H9 (cell line): ENCODE results near the gene CD2. TPM values are rescaled to one million over a fixed set of nuclear protein-coding genes. Genes with fewer than 3 reads are reported as not detected.
A peak's percentile ranks its signal among the peaks of the same experiment; 100 is the strongest.

Experiments used
- DNase-seq: peaks from one replicate; pipeline ENCODE4 v3.0.0-alpha.2; 2017
- H2AFZ ChIP-seq: one replicate; pipeline ENCODE4 v1.6.1; 2013; ENCODE audit warnings: mild to moderate bottlenecking, low read length, control low read depth, moderate library complexity
- H2AK5ac ChIP-seq: 2 replicates; pipeline ENCODE4 v1.6.1; 2013; ENCODE audit warnings: low read length, control low read depth, mixed read lengths; ENCODE audit not compliant: insufficient read length
- H2BK120ac ChIP-seq: one replicate; pipeline ENCODE4 v1.6.1; 2013; ENCODE audit warnings: low read depth, mild to moderate bottlenecking, low read length, control low read depth, inconsistent platforms; ENCODE audit not compliant: poor library complexity, severe bottlenecking
- H2BK12ac ChIP-seq: 2 replicates; pipeline ENCODE4 v1.6.1; 2013; ENCODE audit warnings: low read length, control low read depth, mixed read lengths, low read depth; ENCODE audit not compliant: insufficient read length
- H2BK15ac ChIP-seq: 2 replicates; pipeline ENCODE4 v1.6.1; 2013; ENCODE audit warnings: low read depth, low read length, control low read depth
- H2BK20ac ChIP-seq: one replicate; pipeline ENCODE4 v1.6.1; 2013; ENCODE audit warnings: low read depth, mild to moderate bottlenecking, low read length, control low read depth, inconsistent platforms; ENCODE audit not compliant: poor library complexity, severe bottlenecking
- H2BK5ac ChIP-seq: 2 replicates; pipeline ENCODE4 v1.6.1; 2013; ENCODE audit warnings: low read length, control low read depth, mixed read lengths; ENCODE audit not compliant: insufficient read length
- H3K14ac ChIP-seq: 2 replicates; pipeline ENCODE4 v1.6.1; 2013; ENCODE audit warnings: low read length, control low read depth; ENCODE audit not compliant: insufficient read depth
- H3K18ac ChIP-seq: 2 replicates; pipeline ENCODE4 v1.6.1; 2013; ENCODE audit warnings: low read depth, mild to moderate bottlenecking, mixed read lengths, low read length, control low read depth; ENCODE audit not compliant: insufficient read length
- H3K23ac ChIP-seq: 2 replicates; pipeline ENCODE4 v1.6.1; 2013; ENCODE audit warnings: low read length, control low read depth, mixed read lengths, low read depth; ENCODE audit not compliant: insufficient read length
- H3K23me2 ChIP-seq: 2 replicates; pipeline ENCODE4 v1.6.1; 2013; ENCODE audit warnings: low read depth, mild to moderate bottlenecking, mixed read lengths, low read length, control low read depth; ENCODE audit not compliant: insufficient read length, poor library complexity, severe bottlenecking
- H3K27ac ChIP-seq: 2 replicates; pipeline ENCODE4 v1.5.1; 2013; ENCODE audit warnings: low read length, control low read depth, mixed read lengths, low read depth; ENCODE audit not compliant: insufficient read length
- H3K27me3 ChIP-seq: 2 replicates; pipeline ENCODE4 v1.6.1; 2013; ENCODE audit warnings: low read length, control low read depth, inconsistent platforms; ENCODE audit not compliant: insufficient read depth
- H3K4ac ChIP-seq: 2 replicates; pipeline ENCODE4 v1.6.1; 2013; ENCODE audit warnings: low read depth, mild to moderate bottlenecking, control low read depth, inconsistent platforms, low read length, moderate library complexity
- H3K4me1 ChIP-seq: 2 replicates; pipeline ENCODE4 v1.6.1; 2013; ENCODE audit warnings: low read length, control low read depth, inconsistent platforms; ENCODE audit not compliant: insufficient read depth
- H3K4me2 ChIP-seq: 2 replicates; pipeline ENCODE4 v1.6.1; 2013; ENCODE audit warnings: low read length, control low read depth, mixed read lengths; ENCODE audit not compliant: insufficient read length, insufficient read depth
- H3K56ac ChIP-seq: 2 replicates; pipeline ENCODE4 v1.6.1; 2013; ENCODE audit warnings: low read depth, mild to moderate bottlenecking, mixed read lengths, low read length, control low read depth; ENCODE audit not compliant: insufficient read length
- H3K79me1 ChIP-seq: 2 replicates; pipeline ENCODE4 v1.6.1; 2013; ENCODE audit warnings: low read depth, mild to moderate bottlenecking, moderate library complexity, low read length, control low read depth, inconsistent platforms; ENCODE audit not compliant: insufficient read depth, poor library complexity, severe bottlenecking
- H3K79me2 ChIP-seq: 2 replicates; pipeline ENCODE4 v1.6.1; 2013; ENCODE audit warnings: low read length, control low read depth, inconsistent platforms; ENCODE audit not compliant: insufficient read depth
- H3K9ac ChIP-seq: 2 replicates; pipeline ENCODE4 v1.6.1; 2013; ENCODE audit warnings: low read length, control low read depth, mixed read lengths; ENCODE audit not compliant: insufficient read length; ENCODE audit errors: extremely low read depth
- H3K9me3 ChIP-seq: one replicate; pipeline ENCODE4 v1.6.1; 2013; ENCODE audit warnings: low read depth, low read length, inconsistent platforms; ENCODE audit not compliant: control insufficient read depth
- H3T11ph ChIP-seq: one replicate; pipeline ENCODE4 v1.6.1; 2013; ENCODE audit warnings: mild to moderate bottlenecking, low read length, control low read depth, inconsistent platforms
- H4K20me1 ChIP-seq: one replicate; pipeline ENCODE4 v1.6.1; 2013; ENCODE audit not compliant: control insufficient read depth, insufficient read length, insufficient read depth
- H4K5ac ChIP-seq: 2 replicates; pipeline ENCODE4 v1.6.1; 2013; ENCODE audit warnings: low read depth, mild to moderate bottlenecking, mixed read lengths, low read length, control low read depth; ENCODE audit not compliant: insufficient read length
- H4K8ac ChIP-seq: replicated peaks from 2 replicates; pipeline ENCODE4 v1.6.1; 2013; ENCODE audit warnings: low read length, control low read depth, mixed read lengths, low read depth; ENCODE audit not compliant: insufficient read length
- H4K91ac ChIP-seq: 2 replicates; pipeline ENCODE4 v1.6.1; 2013; ENCODE audit warnings: low read depth, mild to moderate bottlenecking, moderate library complexity, mixed read lengths, low read length, control low read depth; ENCODE audit not compliant: insufficient read length
- H3K27ac Mint-ChIP-seq, 3 experiments: 2 replicates in 2 of 3; 3 replicates in 1 of 3; pipeline ENCODE4 v1.8.0; 2020 to 2021; ENCODE audit warnings: mixed read lengths in 3 of 3, mild to moderate bottlenecking in 1 of 3, moderate library complexity in 1 of 3
- H3K27me3 Mint-ChIP-seq: 2 replicates; pipeline ENCODE4 v1.8.0; 2021; ENCODE audit warnings: low read depth, mild to moderate bottlenecking, moderate library complexity, mixed read lengths
- H3K36me3 Mint-ChIP-seq, 3 experiments: 2 replicates in 2 of 3; 3 replicates in 1 of 3; pipeline ENCODE4 v1.8.0; 2020 to 2021; ENCODE audit warnings: low read depth in 3 of 3, mixed read lengths in 3 of 3; ENCODE audit not compliant: insufficient read depth in 1 of 3
- H3K4me1 Mint-ChIP-seq, 2 experiments: 2 replicates each; pipeline ENCODE4 v1.8.0; 2020; ENCODE audit warnings: mixed read lengths in 2 of 2
- H3K4me3 Mint-ChIP-seq, 2 experiments: 2 replicates in 1 of 2; 3 replicates in 1 of 2; pipeline ENCODE4 v1.8.0; 2020 to 2021; ENCODE audit warnings: mild to moderate bottlenecking in 2 of 2, mixed read lengths in 2 of 2, moderate library complexity in 1 of 2
- H3K9me3 Mint-ChIP-seq, 2 experiments: 2 replicates in 1 of 2; 3 replicates in 1 of 2; pipeline ENCODE4 v1.8.0; 2020; ENCODE audit warnings: mild to moderate bottlenecking in 2 of 2, mixed read lengths in 2 of 2, moderate library complexity in 1 of 2
- CTCF ChIP-seq: fragments of 200-600 bp; sonication (generic); conservative IDR thresholded peaks from 3 replicates; pipeline ENCODE4 v1.8.0; 2021; ENCODE audit warnings: antibody characterized with exemption, mild to moderate bottlenecking
- WGBS: extraction: QIAGEN DNeasy Blood & Tissue Kit; methylation state at CpG from one replicate; pipeline ENCODE4 v1.1.7; 2013; ENCODE audit warnings: missing lambda C conversion rate, low lambda C conversion rate, mixed read lengths; ENCODE audit not compliant: insufficient read length; ENCODE audit errors: extremely low coverage; 5-methylcytosine and 5-hydroxymethylcytosine counted together
- total RNA-seq: library from RNA; stranded (reverse); gene quantifications from 2 replicates; pipeline ENCODE4 v1.2.1, GENCODE V29; 2021

CD2 gene
- total RNA-seq, 1 experiment from 2014 or later, result not detected

GRCh38 chr1:116713474-116713873, 40.8 kb upstream of the CD2 start:
- TF ChIP-seq CTCF, result no peak
- H3K27ac ChIP-seq, result no peak overlapping the region
- H3K79me1 ChIP-seq, result no peaks in the 10 kb centered on the region
- H4K8ac ChIP-seq, result no peak overlapping the region
- WGBS, result no CpG with 5 or more reads among the region's 3 CpGs
- peak overlapping the region in 1 of 2 experiments; percentile 13; a peak in 1 of 5 replicates for H3K4me3 Mint-ChIP-seq
- H3K23me2 ChIP-seq, result no peaks in the 10 kb centered on the region
- H3K36me3 Mint-ChIP-seq, result peaks cover 0 to 4% (median 4%) of the 10 kb centered on the region in 3 experiments; a peak in 2 of 7 replicates
- no peak overlapping the region for H2BK15ac ChIP-seq
- no peaks in the 10 kb centered on the region for H4K20me1 ChIP-seq
- H3K27ac Mint-ChIP-seq, result peak overlapping the region in 2 of 3 experiments; percentile 40 to 53; a peak in 4 of 7 replicates
- H3K27me3 Mint-ChIP-seq, result peaks cover under 1% of the 10 kb centered on the region; the same call in 1 of the 2 replicates
- H2BK120ac ChIP-seq, result no peak overlapping the region
- H3K56ac ChIP-seq, result no peak overlapping the region
- H3K79me2 ChIP-seq, result no peaks in the 10 kb centered on the region
- peaks cover 5 to 16% of the 10 kb centered on the region in 2 experiments; a peak in 4 of 5 replicates for H3K9me3 Mint-ChIP-seq
- no peak overlapping the region for H2BK5ac ChIP-seq
- no peak overlapping the region for H2AFZ ChIP-seq
- no peak overlapping the region for H3K23ac ChIP-seq
- no peak for DNase-seq
- no peak overlapping the region for H2AK5ac ChIP-seq
- H3T11ph ChIP-seq, result no peak overlapping the region
- H3K14ac ChIP-seq, result no peak overlapping the region
- no peak overlapping the region for H3K4me2 ChIP-seq
- H3K27me3 ChIP-seq, result no peaks in the 10 kb centered on the region
- H4K91ac ChIP-seq, result no peak overlapping the region
- H4K5ac ChIP-seq, result no peak overlapping the region
- H3K4me1 Mint-ChIP-seq, result peaks cover 28 to 31% of the 10 kb centered on the region in 2 experiments
- H3K18ac ChIP-seq, result no peak overlapping the region
- H3K4me1 ChIP-seq, result no peaks in the 10 kb centered on the region; the same call in 1 of the 2 replicates
- H3K9me3 ChIP-seq, result no peaks in the 10 kb centered on the region
- no peak overlapping the region for H2BK12ac ChIP-seq
- H2BK20ac ChIP-seq, result no peak overlapping the region
- H3K9ac ChIP-seq, result no peak overlapping the region
- H3K4ac ChIP-seq, result no peak overlapping the region
